GM13976 (cell line): ENCODE measurements around the gene PCSK6.

Experiments
- DNase-seq: peaks from one replicate; pipeline ENCODE4 v3.0.0; 2012; ENCODE audit warnings: low spot score
- in situ Hi-C: fragments of 300-500 bp; cut with MboI; formaldehyde crosslinking; loops from one replicate; pipeline ENCODE4 v1.12.0; 2022; ENCODE audit warnings: low sequenced_read_pairs, mixed read lengths, inconsistent platforms; ENCODE audit not compliant: unreplicated experiment
- TF ChIP-seq, protein P1 (sequence below): IDR thresholded peaks from 2 replicates; pipeline ENCODE4 v1.5.1; 2012; ENCODE audit warnings: borderline replicate concordance, mild to moderate bottlenecking; ENCODE audit not compliant: insufficient read depth; ENCODE audit errors: extremely low read depth, missing control alignments, control extremely low read depth

Gene PCSK6

DNA sequence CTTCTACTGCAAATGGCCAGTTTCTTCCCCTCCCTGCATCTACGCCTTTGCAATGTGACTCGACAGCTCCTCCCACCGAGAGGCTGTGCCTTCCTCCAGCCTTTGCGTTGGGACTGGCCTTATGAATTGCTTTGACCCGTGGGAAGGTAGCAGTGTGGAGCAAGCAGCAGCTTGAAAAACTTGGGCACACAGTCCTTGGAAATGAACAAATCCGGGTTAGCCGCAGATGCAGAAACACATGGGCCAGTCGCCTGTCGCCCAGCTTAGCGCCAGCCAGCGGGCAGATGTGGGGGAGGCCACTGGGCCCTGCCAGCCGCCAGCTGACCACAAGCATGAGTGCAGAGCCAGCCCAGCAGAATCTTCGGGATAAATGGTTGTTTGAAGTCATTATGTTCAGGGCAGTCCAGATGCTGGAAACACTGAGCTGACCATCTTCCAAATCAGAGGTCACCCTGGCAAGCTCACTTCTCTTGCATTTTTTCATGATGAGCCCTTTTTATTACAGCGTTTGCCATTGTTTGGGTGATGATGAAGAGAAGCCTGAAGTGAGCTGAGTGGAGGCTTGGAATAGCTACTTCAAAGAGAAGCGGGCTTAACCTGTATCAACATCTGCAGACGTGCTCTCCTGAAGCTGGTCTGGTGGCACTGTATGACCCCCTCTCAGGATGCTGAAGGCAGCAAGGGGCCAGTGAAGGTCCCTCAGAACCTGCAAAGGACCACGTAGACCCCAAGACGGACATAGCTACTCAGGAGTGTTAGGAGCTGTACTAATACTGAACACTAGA, 222.0 kb downstream of the PCSK6 start:
- TF ChIP-seq, protein P1, sequence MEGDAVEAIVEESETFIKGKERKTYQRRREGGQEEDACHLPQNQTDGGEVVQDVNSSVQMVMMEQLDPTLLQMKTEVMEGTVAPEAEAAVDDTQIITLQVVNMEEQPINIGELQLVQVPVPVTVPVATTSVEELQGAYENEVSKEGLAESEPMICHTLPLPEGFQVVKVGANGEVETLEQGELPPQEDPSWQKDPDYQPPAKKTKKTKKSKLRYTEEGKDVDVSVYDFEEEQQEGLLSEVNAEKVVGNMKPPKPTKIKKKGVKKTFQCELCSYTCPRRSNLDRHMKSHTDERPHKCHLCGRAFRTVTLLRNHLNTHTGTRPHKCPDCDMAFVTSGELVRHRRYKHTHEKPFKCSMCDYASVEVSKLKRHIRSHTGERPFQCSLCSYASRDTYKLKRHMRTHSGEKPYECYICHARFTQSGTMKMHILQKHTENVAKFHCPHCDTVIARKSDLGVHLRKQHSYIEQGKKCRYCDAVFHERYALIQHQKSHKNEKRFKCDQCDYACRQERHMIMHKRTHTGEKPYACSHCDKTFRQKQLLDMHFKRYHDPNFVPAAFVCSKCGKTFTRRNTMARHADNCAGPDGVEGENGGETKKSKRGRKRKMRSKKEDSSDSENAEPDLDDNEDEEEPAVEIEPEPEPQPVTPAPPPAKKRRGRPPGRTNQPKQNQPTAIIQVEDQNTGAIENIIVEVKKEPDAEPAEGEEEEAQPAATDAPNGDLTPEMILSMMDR: no peak
- DNase-seq: no peak
- in situ Hi-C loops: loop anchor here (10.0 to 25.0 kb wide), 2 partner anchors 253 to 630 kb away; no protein-coding TSS in a partner anchor

DNA sequence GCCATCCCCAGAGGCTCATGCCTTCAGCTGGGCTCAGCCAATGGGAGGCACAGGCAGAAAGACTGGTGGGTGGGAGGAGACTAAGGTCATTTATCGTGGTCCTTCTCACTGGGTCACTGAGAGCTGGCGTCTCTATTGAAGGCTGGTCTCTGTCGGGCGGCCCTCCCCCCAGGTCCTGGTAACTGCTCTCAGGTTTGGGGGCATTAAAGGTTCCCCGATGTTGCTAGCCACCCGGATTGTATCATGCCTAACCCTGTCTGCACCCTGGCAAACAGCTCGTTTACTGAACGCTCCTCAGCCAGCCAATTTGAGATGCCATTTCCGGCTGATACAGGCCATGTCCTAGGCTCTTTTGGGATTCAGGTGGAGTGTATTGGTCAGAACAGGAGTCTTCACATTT, 222.7 kb downstream of the PCSK6 start:
- TF ChIP-seq, protein P1: no peak
- no peak for DNase-seq
- in situ Hi-C loops: loop anchor here (10.0 to 25.0 kb wide), 2 partner anchors 252 to 629 kb away; no protein-coding TSS in a partner anchor

DNA sequence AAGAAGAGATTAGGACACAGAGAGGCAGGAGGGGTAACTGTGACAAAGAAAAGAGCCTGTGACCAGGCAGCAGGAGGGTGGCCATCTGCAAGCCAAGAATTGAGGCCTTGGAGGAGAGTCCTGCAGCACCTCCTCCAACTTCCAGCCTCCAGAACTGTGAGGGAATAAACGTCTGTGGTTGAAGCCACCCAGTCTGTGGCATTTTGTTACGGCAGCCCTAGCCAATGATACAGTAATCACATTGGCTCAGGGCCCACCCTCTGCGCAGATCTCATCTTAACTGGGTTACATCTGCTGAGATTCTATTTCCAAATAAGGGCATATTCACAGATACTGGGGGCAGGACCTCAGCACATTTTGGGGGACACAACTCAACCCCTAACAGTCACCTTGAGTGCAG, 223.5 kb downstream of the PCSK6 start:
- TF ChIP-seq, protein P1: no peak
- in situ Hi-C loops: loop anchor here (10.0 to 25.0 kb wide), 2 partner anchors 251 to 629 kb away; no protein-coding TSS in a partner anchor
- DNase-seq: no peak

DNA sequence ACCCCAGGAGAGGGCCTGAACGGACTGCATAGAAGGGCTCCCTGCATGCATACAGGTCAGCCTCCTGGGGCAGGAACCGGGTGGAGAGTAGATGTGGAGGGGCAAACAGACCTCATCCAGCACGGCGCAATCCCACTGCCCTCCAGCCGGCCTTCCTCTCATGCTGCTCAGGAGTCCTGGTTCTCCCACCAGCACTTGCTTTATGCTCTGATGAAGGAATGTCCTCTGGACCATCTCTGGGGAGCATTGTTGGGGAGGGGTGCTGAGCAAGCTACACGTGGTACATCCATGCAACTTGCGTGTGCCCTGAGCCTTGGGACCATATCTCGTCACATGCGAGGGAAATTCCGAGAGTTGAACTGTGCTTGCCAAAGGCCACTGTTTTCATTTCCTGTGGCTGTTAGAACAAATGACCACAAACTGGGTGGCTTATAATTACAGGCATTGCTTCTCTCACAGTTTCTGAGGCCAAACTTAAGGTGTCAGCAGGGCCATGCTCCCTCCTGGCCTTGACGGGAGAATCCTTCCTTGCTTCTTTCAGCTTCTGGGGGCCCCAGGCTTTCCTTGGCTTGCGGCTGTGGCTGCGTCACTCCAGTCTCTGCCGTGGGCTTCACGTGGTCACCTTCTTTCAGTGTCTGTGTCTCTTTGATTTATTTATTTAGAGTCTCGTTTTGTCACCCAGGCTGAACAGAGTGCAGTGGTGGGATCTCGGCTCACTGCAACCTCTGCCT, 224.4 kb downstream of the PCSK6 start:
- TF ChIP-seq, protein P1: no peak
- peak; percentile 48 for DNase-seq
- in situ Hi-C loops: loop anchor here (5.0 to 25.0 kb wide), 3 partner anchors 178 to 628 kb away; no protein-coding TSS in a partner anchor

DNA sequence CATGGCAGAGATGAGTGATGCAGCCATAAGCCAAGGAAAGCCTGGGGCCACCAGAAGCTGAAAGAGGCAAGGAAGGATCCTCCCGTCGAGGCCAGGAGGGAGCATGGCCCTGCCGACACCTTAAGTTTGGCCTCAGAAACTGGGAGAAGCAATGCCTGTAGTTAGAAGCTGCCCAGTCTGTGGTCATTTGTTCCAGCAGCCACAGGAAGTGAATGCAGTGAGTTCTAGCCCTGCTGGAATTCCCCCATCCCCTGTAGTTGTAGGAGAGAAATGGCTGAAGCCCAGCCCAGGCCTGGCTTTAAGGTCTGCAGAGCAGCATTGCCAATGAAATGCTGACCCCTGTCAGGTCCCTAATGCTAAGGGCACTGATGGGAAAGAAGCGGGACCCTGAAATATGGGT, 225.5 kb downstream of the PCSK6 start:
- DNase-seq: no peak
- in situ Hi-C loops: loop anchor here (5.0 to 25.0 kb wide), 3 partner anchors 177 to 627 kb away; no protein-coding TSS in a partner anchor
- TF ChIP-seq, protein P1: no peak

DNA sequence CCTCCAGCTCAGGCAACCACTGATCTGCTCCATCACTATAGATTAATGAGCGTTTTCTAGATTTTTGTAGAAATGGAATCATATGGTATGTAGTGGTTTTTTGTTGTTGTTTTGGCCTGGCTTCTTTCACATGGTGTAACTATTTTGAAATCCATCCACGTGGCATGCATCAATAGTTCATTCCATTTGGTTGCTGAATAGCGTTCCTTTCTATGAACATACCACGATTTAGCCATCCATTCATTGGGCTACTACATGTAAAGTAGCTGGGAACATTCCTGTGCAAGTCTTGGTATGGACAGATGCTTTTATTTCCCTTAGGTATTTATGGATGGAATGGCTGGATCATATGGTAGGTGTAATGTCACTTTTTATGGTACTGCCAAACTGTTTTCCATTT, 227.0 kb downstream of the PCSK6 start:
- TF ChIP-seq, protein P1: no peak
- in situ Hi-C loops: loop anchor here (5.0 to 25.0 kb wide), 3 partner anchors 175 to 625 kb away; no protein-coding TSS in a partner anchor
- no peak for DNase-seq
